GM12878 (cell line): ENCODE data around the gene RGS16. TPM values are rescaled to one million over a fixed set of nuclear protein-coding genes. Genes with fewer than 3 reads are reported as not detected.

Source experiments
- ATAC-seq: fragments of 200-7000 bp; cut with Tn5 transposase; 3 replicates; pipeline ENCODE4 v1.9.1; 2020; ENCODE audit warnings: mild to moderate bottlenecking, moderate library complexity
- BruUV-seq: library from RNA; stranded (reverse); fragments of 400-500 nt; replicated peaks from 2 replicates; lab custom pipeline; 2021; lab: Mats Ljungman, UMichigan
- CTCF ChIA-PET: fragments of 300-600 bp; sonication (Branson Sonifier 250); formaldehyde crosslinking; extraction: SDS; loops from one replicate; lab custom pipeline; 2021; ENCODE audit warnings: inconsistent platforms; lab: Yijun Ruan, JAX
- POLR2A ChIA-PET: fragments of 350-600 bp; formaldehyde crosslinking; extraction: SDS; loops from one replicate; lab custom pipeline; 2021; ENCODE audit warnings: inconsistent platforms; lab: Charles Lee
- RAD21 ChIA-PET: fragments of 300-600 bp; sonication (Branson Sonifier 250); formaldehyde crosslinking; loops from one replicate; lab custom pipeline; 2023; ENCODE audit warnings: antibody characterized with exemption; ENCODE audit not compliant: unreplicated experiment; lab: Charles Lee
- SMC1A ChIA-PET: fragments of 300-600 bp; sonication (Branson Sonifier 250); formaldehyde crosslinking; loops from one replicate; lab custom pipeline; 2023; ENCODE audit not compliant: unreplicated experiment, uncharacterized antibody; lab: Charles Lee
- DNase-seq: peaks from one replicate; pipeline ENCODE4 v3.0.0-alpha.2; 2011; ENCODE audit warnings: low read depth, low spot score
- FAIRE-seq: peaks from 3 replicates; lab custom pipeline; 2011; peaks lifted over from hg19 to GRCh38; lab: Jason Lieb, UNC
- H2AFZ ChIP-seq: 2 replicates; pipeline ENCODE4 v1.6.0; 2011; ENCODE audit warnings: low read depth, low read length, control low read depth; ENCODE audit not compliant: control insufficient read depth
- H3K27ac ChIP-seq: 2 replicates; pipeline ENCODE4 v1.5.1; 2011; ENCODE audit warnings: control low read depth; ENCODE audit not compliant: control insufficient read depth, insufficient read depth
- H3K27me3 ChIP-seq, 2 experiments: replicated peaks in 1 of 2; 2 replicates each; pipeline versions ENCODE4 v1.6.0 to v1.6.1; 2011; ENCODE audit warnings: low read length in 1 of 2; ENCODE audit not compliant: control insufficient read depth in 2 of 2, insufficient read depth in 2 of 2
- H3K36me3 ChIP-seq, 2 experiments: 2 replicates each; pipeline ENCODE4 v1.5.1; 2011; ENCODE audit warnings: low read length in 1 of 2; ENCODE audit not compliant: control insufficient read depth in 2 of 2, insufficient read depth in 2 of 2
- H3K4me1 ChIP-seq: 2 replicates; pipeline ENCODE4 v1.6.1; 2011; ENCODE audit warnings: mild to moderate bottlenecking, low read length, moderate library complexity, mixed read lengths; ENCODE audit not compliant: control insufficient read depth, insufficient read depth
- H3K4me2 ChIP-seq: 2 replicates; pipeline ENCODE4 v1.6.0; 2011; ENCODE audit warnings: control low read depth; ENCODE audit not compliant: control insufficient read depth, insufficient read depth
- H3K4me3 ChIP-seq: fragments of 200-600 bp; sonication (generic); 2 replicates; pipeline ENCODE4 v1.5.1; 2016
- H3K79me2 ChIP-seq: 2 replicates; pipeline ENCODE4 v1.6.0; 2011; ENCODE audit warnings: low read length; ENCODE audit not compliant: control insufficient read depth, insufficient read depth
- H3K9ac ChIP-seq: 2 replicates; pipeline ENCODE4 v1.8.0; 2011; ENCODE audit warnings: low read length, control low read depth, mixed read lengths; ENCODE audit not compliant: control insufficient read depth, insufficient read depth
- H3K9me3 ChIP-seq: replicated peaks from 3 replicates; pipeline ENCODE4 v1.5.1; 2011; ENCODE audit warnings: mild to moderate bottlenecking, low read length; ENCODE audit not compliant: control insufficient read depth, insufficient read depth
- H4K20me1 ChIP-seq: 2 replicates; pipeline ENCODE4 v1.6.0; 2011; ENCODE audit not compliant: control insufficient read depth, insufficient read depth
- ASH2L ChIP-seq: fragments of 300-600, 200-600 bp; sonication (generic); IDR thresholded peaks from 2 replicates; pipeline ENCODE4 v1.6.1; 2017; ENCODE audit warnings: low read depth, mild to moderate bottlenecking, borderline replicate concordance
- BACH1 ChIP-seq: fragments of 450-650 bp; IDR thresholded peaks from 2 replicates; pipeline ENCODE4 v1.6.1; 2017; ENCODE audit warnings: mild to moderate bottlenecking, borderline replicate concordance
- CBX5 ChIP-seq: sonication (generic); IDR thresholded peaks from 2 replicates; pipeline ENCODE4 v1.6.1; 2016; ENCODE audit warnings: low read depth, moderate library complexity, mild to moderate bottlenecking, inconsistent platforms
- ETV6 ChIP-seq, 2 experiments: fragments of 450-650 bp in 1 of 2; IDR thresholded peaks in 1 of 2; conservative IDR thresholded peaks in 1 of 2; 2 replicates each; pipeline ENCODE4 v1.6.1; 2014; ENCODE audit warnings: antibody characterized with exemption in 1 of 2, borderline replicate concordance in 1 of 2, low read depth in 1 of 2, mild to moderate bottlenecking in 1 of 2, moderate library complexity in 1 of 2
- FOS ChIP-seq: IDR thresholded peaks from 3 replicates; pipeline ENCODE4 v1.6.1; 2011; ENCODE audit warnings: borderline replicate concordance; ENCODE audit not compliant: insufficient read length; ENCODE audit errors: extremely low read depth
- IKZF1 ChIP-seq: fragments of 450-650 bp; conservative IDR thresholded peaks from 2 replicates; pipeline ENCODE4 v1.6.1; 2017; ENCODE audit warnings: antibody characterized with exemption, mild to moderate bottlenecking
- IKZF2 ChIP-seq, 2 experiments: fragments of 450-650 bp; IDR thresholded peaks; 2 replicates each; pipeline ENCODE4 v1.6.1; 2017; ENCODE audit warnings: mild to moderate bottlenecking in 2 of 2, moderate library complexity in 2 of 2
- JUNB ChIP-seq: IDR thresholded peaks from 2 replicates; pipeline ENCODE4 v1.6.1; 2016; ENCODE audit warnings: antibody characterized with exemption, mild to moderate bottlenecking
- PBX3 ChIP-seq: IDR thresholded peaks from 2 replicates; pipeline ENCODE4 v1.6.1; 2011; ENCODE audit warnings: mild to moderate bottlenecking, low read depth, low read length, moderate library complexity; ENCODE audit not compliant: insufficient replicate concordance
- WGBS: methylation state at CpG from one replicate; pipeline ENCODE4 v1.1.6; 2016; ENCODE audit warnings: low lambda C conversion rate; ENCODE audit not compliant: insufficient replicate concordance, insufficient coverage; ENCODE audit errors: missing lambda C conversion rate; 5-methylcytosine and 5-hydroxymethylcytosine counted together
- in situ Hi-C: fragments of 300-500 bp; cut with MboI; formaldehyde crosslinking; loops from 9 replicates; pipeline ENCODE4 v1.14.3; 2018; ENCODE audit warnings: mixed read lengths
- intact Hi-C: fragments of 100-400 bp; cut with micrococcal nuclease; formaldehyde crosslinking; loops from one replicate; pipeline ENCODE4 v1.14.2; 2022; ENCODE audit not compliant: unreplicated experiment
- polyA plus RNA-seq, 11 experiments: library from polyadenylated mRNA; depleted of rRNA in 4 of 11; unstranded in 6 of 11; stranded (reverse) in 5 of 11; fragments of >200 nt; fragmentation: Nextera tagmentation in 4 of 11; fragmentation: Illumina TruSeq in 1 of 11; extraction: Ambion mirVana in 4 of 11; extraction: Trizol in 1 of 11; gene quantifications; 1 replicate in 1 of 11; 2 replicates in 10 of 11; pipeline versions ENCODE4 v1.2.1 to v1.2.3, GENCODE V29; 2011 to 2016; ENCODE audit warnings: inconsistent platforms in 2 of 11, missing spikeins in 2 of 11, low read depth in 1 of 11
- total RNA-seq, 4 experiments: library from RNA; depleted of rRNA in 3 of 4; stranded (reverse); fragments of >200 nt in 3 of 4; fragmentation: Illumina TruSeq in 1 of 4; extraction: Trizol in 1 of 4; gene quantifications; 2 replicates each; pipeline versions ENCODE4 v1.2.1 to v1.2.3, GENCODE V29; 2013 to 2021
- TF ChIP-seq, protein P1 (sequence below): IDR thresholded peaks from 2 replicates; pipeline ENCODE4 v1.6.1; 2011; ENCODE audit warnings: borderline replicate concordance, low read depth, mild to moderate bottlenecking, moderate library complexity, low read length; ENCODE audit not compliant: insufficient read depth, poor library complexity, severe bottlenecking
- TF ChIP-seq, protein P2 (sequence below): fragments of 450-650 bp; IDR thresholded peaks from 2 replicates; pipeline ENCODE4 v1.6.1; 2017; ENCODE audit warnings: antibody characterized with exemption, mild to moderate bottlenecking, moderate library complexity
- TF ChIP-seq, protein P3 (sequence below): fragments of 450-650 bp; IDR thresholded peaks from 2 replicates; pipeline ENCODE4 v1.6.1; 2017; ENCODE audit warnings: low read depth, mild to moderate bottlenecking, moderate library complexity

Gene RGS16
- total and polyA plus RNA-seq, 10 of the 15 experiments (the other 5 are each of a cell fraction or from before 2014, with no cell fraction given): 16.4 to 58.2 (median 44.6) TPM

- Histone ChIP-seq H3K27ac (no peak overlapping the region), H4K20me1 (no peaks in the 10 kb centered on the region), H3K4me1 (peaks cover 14% of the 10 kb centered on the region), H3K4me2 (no peak overlapping the region)
- WGBS: 3% methylated on average over 3 of the region's 3 CpGs
- TF ChIP-seq IKZF2 (IDR thresholded peaks at IDR 0.05) (peak; percentile 72 to 74), BACH1 (no peak), PBX3 (no peak), JUNB (peak; percentile 61), ASH2L (no peak), CBX5 (no peak), ETV6 (conservative IDR thresholded peaks at IDR 0.05 in 1 of 2, IDR thresholded peaks at IDR 0.05 in 1 of 2; ENCODE audit: borderline replicate concordance in 1 of 2, low read depth in 1 of 2) (no peak), FOS (no peak), IKZF1 (no peak; the same call in 1 of the 2 replicates)
- TF ChIP-seq, protein P1, sequence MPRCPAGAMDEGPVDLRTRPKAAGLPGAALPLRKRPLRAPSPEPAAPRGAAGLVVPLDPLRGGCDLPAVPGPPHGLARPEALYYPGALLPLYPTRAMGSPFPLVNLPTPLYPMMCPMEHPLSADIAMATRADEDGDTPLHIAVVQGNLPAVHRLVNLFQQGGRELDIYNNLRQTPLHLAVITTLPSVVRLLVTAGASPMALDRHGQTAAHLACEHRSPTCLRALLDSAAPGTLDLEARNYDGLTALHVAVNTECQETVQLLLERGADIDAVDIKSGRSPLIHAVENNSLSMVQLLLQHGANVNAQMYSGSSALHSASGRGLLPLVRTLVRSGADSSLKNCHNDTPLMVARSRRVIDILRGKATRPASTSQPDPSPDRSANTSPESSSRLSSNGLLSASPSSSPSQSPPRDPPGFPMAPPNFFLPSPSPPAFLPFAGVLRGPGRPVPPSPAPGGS: no peak
- TF ChIP-seq, protein P2, sequence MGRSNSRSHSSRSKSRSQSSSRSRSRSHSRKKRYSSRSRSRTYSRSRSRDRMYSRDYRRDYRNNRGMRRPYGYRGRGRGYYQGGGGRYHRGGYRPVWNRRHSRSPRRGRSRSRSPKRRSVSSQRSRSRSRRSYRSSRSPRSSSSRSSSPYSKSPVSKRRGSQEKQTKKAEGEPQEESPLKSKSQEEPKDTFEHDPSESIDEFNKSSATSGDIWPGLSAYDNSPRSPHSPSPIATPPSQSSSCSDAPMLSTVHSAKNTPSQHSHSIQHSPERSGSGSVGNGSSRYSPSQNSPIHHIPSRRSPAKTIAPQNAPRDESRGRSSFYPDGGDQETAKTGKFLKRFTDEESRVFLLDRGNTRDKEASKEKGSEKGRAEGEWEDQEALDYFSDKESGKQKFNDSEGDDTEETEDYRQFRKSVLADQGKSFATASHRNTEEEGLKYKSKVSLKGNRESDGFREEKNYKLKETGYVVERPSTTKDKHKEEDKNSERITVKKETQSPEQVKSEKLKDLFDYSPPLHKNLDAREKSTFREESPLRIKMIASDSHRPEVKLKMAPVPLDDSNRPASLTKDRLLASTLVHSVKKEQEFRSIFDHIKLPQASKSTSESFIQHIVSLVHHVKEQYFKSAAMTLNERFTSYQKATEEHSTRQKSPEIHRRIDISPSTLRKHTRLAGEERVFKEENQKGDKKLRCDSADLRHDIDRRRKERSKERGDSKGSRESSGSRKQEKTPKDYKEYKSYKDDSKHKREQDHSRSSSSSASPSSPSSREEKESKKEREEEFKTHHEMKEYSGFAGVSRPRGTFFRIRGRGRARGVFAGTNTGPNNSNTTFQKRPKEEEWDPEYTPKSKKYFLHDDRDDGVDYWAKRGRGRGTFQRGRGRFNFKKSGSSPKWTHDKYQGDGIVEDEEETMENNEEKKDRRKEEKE: no peak
- TF ChIP-seq, protein P3, sequence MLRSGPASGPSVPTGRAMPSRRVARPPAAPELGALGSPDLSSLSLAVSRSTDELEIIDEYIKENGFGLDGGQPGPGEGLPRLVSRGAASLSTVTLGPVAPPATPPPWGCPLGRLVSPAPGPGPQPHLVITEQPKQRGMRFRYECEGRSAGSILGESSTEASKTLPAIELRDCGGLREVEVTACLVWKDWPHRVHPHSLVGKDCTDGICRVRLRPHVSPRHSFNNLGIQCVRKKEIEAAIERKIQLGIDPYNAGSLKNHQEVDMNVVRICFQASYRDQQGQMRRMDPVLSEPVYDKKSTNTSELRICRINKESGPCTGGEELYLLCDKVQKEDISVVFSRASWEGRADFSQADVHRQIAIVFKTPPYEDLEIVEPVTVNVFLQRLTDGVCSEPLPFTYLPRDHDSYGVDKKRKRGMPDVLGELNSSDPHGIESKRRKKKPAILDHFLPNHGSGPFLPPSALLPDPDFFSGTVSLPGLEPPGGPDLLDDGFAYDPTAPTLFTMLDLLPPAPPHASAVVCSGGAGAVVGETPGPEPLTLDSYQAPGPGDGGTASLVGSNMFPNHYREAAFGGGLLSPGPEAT: peak; percentile 23; the same call in 1 of the 2 replicates
- TF ChIP-seq, all 136 proteins: peak for 3
- FAIRE-seq (no peak), DNase-seq (no peak), ATAC-seq (peak; percentile 62)
- intact Hi-C loops: no loop called here
- no peak overlapping the region for H3K4me3 ChIP-seq
- no TSS peak for BruUV-seq
- H2AFZ ChIP-seq: no peak overlapping the region
- peaks cover 0 to 2% of the 10 kb centered on the region in 2 experiments; a peak in 2 of 4 replicates for H3K27me3 ChIP-seq
- ChIA-PET POLR2A (no interaction called here), SMC1A (interaction anchor here (1.6 kb wide), 1 partner anchor 78 kb away, joined by 4 read pairs; no protein-coding TSS in a partner anchor), CTCF (interaction anchor here (1.6 to 1.8 kb wide), 2 partner anchors 9 to 217 kb away, joined by 3 to 5 read pairs; no protein-coding TSS in a partner anchor), RAD21 (no interaction called here)
- H3K9me3 ChIP-seq: no peaks in the 10 kb centered on the region; the same call in 2 of the 3 replicates
- no peaks in the 10 kb centered on the region for H3K79me2 ChIP-seq
- in situ Hi-C loops: no loop called here
- no peak overlapping the region for H3K9ac ChIP-seq
- H3K36me3 ChIP-seq: no peaks in the 10 kb centered on the region
Observed at GRCh38 chr1:182565537-182565936, 38.7 kb downstream of the RGS16 start.
